D721Med (cell line): ENCODE measurements around the gene CDC42EP1.

Source experiments
- DNase-seq: peaks from one replicate; pipeline ENCODE4 v3.0.0; 2011; ENCODE audit warnings: low spot score; ENCODE audit not compliant: insufficient read length
- FAIRE-seq: peaks from 2 replicates; lab custom pipeline; 2011; peaks lifted over from hg19 to GRCh38; lab: Jason Lieb, UNC
- CTCF ChIP-seq: IDR thresholded peaks from 2 replicates; pipeline ENCODE4 v1.5.1; 2012; ENCODE audit warnings: mild to moderate bottlenecking, control low read depth; ENCODE audit not compliant: insufficient read depth; ENCODE audit errors: missing control alignments

CDC42EP1 gene

GRCh38 chr22:37568012-37568411 lies 7.7 kb downstream of the CDC42EP1 start:
- no peak for FAIRE-seq
- TF ChIP-seq CTCF: no peak

GRCh38 chr22:37568448-37569008 lies 8.2 kb downstream of the CDC42EP1 start:
- no peak for FAIRE-seq
- TF ChIP-seq CTCF: no peak

More at GRCh38 chr22:37568012-37568411, 7.7 kb downstream of the CDC42EP1 start:
- no peak for DNase-seq

GRCh38 chr22:37569009-37569920 lies 9.0 kb downstream of the CDC42EP1 start:
- FAIRE-seq (no peak), DNase-seq (no peak)
- TF ChIP-seq CTCF: no peak

More at GRCh38 chr22:37568448-37569008, 8.2 kb downstream of the CDC42EP1 start:
- DNase-seq: no peak

GRCh38 chr22:37569921-37570660 lies 9.8 kb downstream of the CDC42EP1 start:
- no peak for TF ChIP-seq CTCF
- DNase-seq (no peak), FAIRE-seq (no peak)

- TF ChIP-seq CTCF: no peak
- FAIRE-seq (no peak), DNase-seq (no peak)
Observed at GRCh38 chr22:37570661-37570976, 10.3 kb downstream of the CDC42EP1 start.

- no peak for FAIRE-seq
- TF ChIP-seq CTCF: no peak
- no peak for DNase-seq
Observed at GRCh38 chr22:37571258-37571991, 11.1 kb downstream of the CDC42EP1 start.
